Osteoblast (primary cell): ENCODE results near the gene SNED1. TPM values are rescaled to one million over a fixed set of nuclear protein-coding genes. Genes with fewer than 3 reads are reported as not detected.
A peak's percentile ranks its signal among the peaks of the same experiment; 100 is the strongest.

Source experiments
- DNase-seq: peaks from one replicate; pipeline ENCODE4 v3.0.0; 2011; ENCODE audit warnings: low spot score, mixed read lengths; ENCODE audit not compliant: insufficient read length; ENCODE audit errors: missing footprints
- H2AFZ ChIP-seq: 2 replicates; pipeline ENCODE4 v1.6.0; 2011; ENCODE audit warnings: mild to moderate bottlenecking, low read length
- H3K27ac ChIP-seq: 2 replicates; pipeline ENCODE4 v1.5.1; 2011; ENCODE audit warnings: mild to moderate bottlenecking, low read depth, low read length, moderate library complexity
- H3K27me3 ChIP-seq: 2 replicates; pipeline ENCODE4 v1.6.0; 2012; ENCODE audit warnings: mild to moderate bottlenecking, control low read depth, inconsistent platforms, low read length, moderate library complexity; ENCODE audit not compliant: insufficient read depth
- H3K36me3 ChIP-seq: 2 replicates; pipeline ENCODE4 v1.5.1; 2011; ENCODE audit warnings: mild to moderate bottlenecking, low read length, control low read depth, moderate library complexity; ENCODE audit not compliant: insufficient read depth
- H3K4me1 ChIP-seq: 2 replicates; pipeline ENCODE4 v1.5.1; 2011; ENCODE audit warnings: mild to moderate bottlenecking, low read length, control low read depth, moderate library complexity; ENCODE audit not compliant: insufficient read depth
- H3K4me2 ChIP-seq: 2 replicates; pipeline ENCODE4 v1.6.0; 2011; ENCODE audit warnings: mild to moderate bottlenecking, low read length; ENCODE audit not compliant: insufficient read depth
- H3K4me3 ChIP-seq: fragments of 200-600 bp; sonication (generic); 3 replicates; pipeline ENCODE4 v1.5.1; 2012; ENCODE audit warnings: mild to moderate bottlenecking, low read length, inconsistent platforms; ENCODE audit not compliant: insufficient read depth
- H3K79me2 ChIP-seq: 2 replicates; pipeline ENCODE4 v1.6.0; 2012; ENCODE audit warnings: mild to moderate bottlenecking, low read length, control low read depth, inconsistent platforms; ENCODE audit not compliant: insufficient read depth
- H3K9me3 ChIP-seq: 2 replicates; pipeline ENCODE4 v1.5.1; 2011; ENCODE audit warnings: low read depth, low read length, control low read depth
- H4K20me1 ChIP-seq: 2 replicates; pipeline ENCODE4 v1.6.0; 2012; ENCODE audit warnings: mild to moderate bottlenecking, low read length, control low read depth; ENCODE audit not compliant: insufficient read depth
- CTCF ChIP-seq: IDR thresholded peaks from 2 replicates; pipeline ENCODE4 v1.5.1; 2011; ENCODE audit warnings: mild to moderate bottlenecking, low read depth, low read length, moderate library complexity; ENCODE audit errors: extremely low read depth
- total RNA-seq: library from RNA; depleted of rRNA; stranded (reverse); fragments of >200 nt; gene quantifications from 2 replicates; pipeline ENCODE4 v1.2.3, GENCODE V29; 2012

The SNED1 gene
- total RNA-seq, 1 donor: 94.8 TPM

DNA sequence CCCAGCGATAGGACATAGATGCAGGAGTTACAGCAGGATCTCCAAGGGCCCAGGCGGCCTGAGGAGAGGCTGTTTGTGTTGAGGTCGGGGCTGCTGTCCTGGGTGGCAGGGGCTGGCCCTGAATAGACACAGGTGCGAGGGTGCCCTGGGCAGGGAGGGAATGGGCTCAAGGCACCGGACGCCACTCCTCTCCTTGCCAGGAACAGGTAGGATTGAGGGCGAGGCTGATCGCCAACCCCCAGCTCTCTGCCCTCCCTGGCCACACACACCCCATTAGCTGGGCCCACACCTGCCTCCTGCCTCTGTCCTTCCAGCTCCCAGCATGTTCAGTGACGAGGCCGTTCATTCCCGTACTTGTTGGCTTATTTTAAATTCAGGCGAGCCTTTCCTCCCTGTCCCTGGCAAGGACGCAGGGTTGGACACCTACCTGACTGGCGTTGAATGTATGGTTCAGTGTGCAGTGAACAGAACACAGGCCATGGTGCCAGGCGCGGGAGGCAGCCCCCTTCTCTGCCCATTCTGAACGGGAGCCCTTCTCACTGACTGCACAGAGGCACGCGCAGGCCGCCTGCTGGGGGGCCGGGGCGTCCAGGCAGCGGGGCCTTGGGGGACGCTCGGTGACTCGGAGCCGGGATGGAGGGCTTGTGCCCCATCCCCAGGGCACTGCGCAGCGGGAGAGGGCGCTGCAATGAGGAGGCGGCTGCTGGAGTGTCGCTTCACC, 41.3 kb upstream of the SNED1 start:
- Histone ChIP-seq H3K4me2 (no peak overlapping the region), H4K20me1 (no peaks in the 10 kb centered on the region), H3K9me3 (no peaks in the 10 kb centered on the region), H3K27ac (no peak overlapping the region), H3K79me2 (no peaks in the 10 kb centered on the region), H3K4me1 (peaks cover 24% of the 10 kb centered on the region), H3K4me3 (no peak overlapping the region), H3K27me3 (no peaks in the 10 kb centered on the region), H3K36me3 (no peaks in the 10 kb centered on the region), H2AFZ (no peak overlapping the region)
- no peak for TF ChIP-seq CTCF
- DNase-seq: peak; percentile 81

- peak; percentile 89 for DNase-seq
- Histone ChIP-seq H4K20me1 (no peaks in the 10 kb centered on the region), H3K9me3 (no peaks in the 10 kb centered on the region), H3K79me2 (no peaks in the 10 kb centered on the region), H3K27me3 (no peaks in the 10 kb centered on the region), H3K36me3 (no peaks in the 10 kb centered on the region), H3K27ac (no peak overlapping the region), H2AFZ (no peak overlapping the region), H3K4me1 (peaks cover 24% of the 10 kb centered on the region), H3K4me3 (no peak overlapping the region), H3K4me2 (no peak overlapping the region)
- TF ChIP-seq CTCF: no peak
Measured at GRCh38 chr2:240957656-240958365, 40.6 kb upstream of the SNED1 start.

DNA sequence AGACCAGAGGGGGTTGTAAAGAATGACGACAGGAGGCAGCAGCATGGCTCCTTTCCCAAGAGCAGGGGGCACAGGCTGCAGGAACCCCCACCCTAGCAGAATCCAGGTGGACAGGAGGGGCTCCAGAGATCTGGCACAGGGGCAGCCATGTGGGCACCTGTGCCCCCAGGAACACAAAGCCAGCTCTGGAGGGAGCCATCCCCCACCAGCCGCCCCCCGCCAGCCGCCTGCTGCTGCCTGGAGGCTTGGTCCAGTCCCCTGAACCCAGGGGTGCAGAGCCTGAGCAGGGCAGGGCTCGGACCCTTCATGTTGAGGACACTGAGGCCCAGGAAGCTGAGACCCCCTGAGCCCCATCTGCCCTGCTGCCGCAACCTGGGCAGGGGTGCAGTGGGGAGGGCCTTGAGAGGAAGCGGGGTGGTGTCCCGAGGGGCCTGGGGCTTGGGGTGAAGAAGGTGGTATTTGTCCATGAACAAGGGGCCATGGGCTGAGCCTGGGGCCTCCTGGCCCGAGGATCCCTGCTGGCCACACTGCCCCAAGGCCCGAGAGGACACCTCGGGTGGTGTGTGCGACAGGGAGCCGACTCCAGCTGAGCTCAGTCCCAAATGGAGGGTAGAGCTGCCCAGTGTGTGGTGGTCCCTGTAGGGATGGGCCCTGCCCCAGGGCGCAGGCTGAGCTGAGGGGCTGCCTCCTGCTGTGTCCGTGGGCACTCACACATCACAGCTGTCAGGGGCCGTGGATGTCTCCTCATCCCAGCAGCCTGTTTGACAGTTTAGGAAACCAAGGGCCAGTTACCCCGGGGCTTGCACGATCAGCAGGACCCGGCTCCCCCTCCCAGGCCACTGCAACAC, 39.8 kb upstream of the SNED1 start:
- Histone ChIP-seq H3K27me3 (no peaks in the 10 kb centered on the region), H3K36me3 (no peaks in the 10 kb centered on the region), H3K79me2 (no peaks in the 10 kb centered on the region), H3K4me2 (no peak overlapping the region), H2AFZ (no peak overlapping the region), H4K20me1 (no peaks in the 10 kb centered on the region), H3K9me3 (no peaks in the 10 kb centered on the region), H3K4me1 (peaks cover 24% of the 10 kb centered on the region), H3K4me3 (no peak overlapping the region), H3K27ac (no peak overlapping the region)
- DNase-seq: peak; percentile 81
- no peak for TF ChIP-seq CTCF
